K562 (cell line): Measurements from ENCODE around the gene TP53TG5. TPM values are rescaled to one million over a fixed set of nuclear protein-coding genes. Genes with fewer than 3 reads are reported as not detected.

Experiments used
- CBX5 ChIP-seq: IDR thresholded peaks from 2 replicates; pipeline ENCODE4 v1.6.1; 2014; ENCODE audit warnings: low read depth, borderline replicate concordance
- CSDE1 ChIP-seq, 2 experiments: fragments of 450-650 bp; IDR thresholded peaks; 2 replicates each; pipeline ENCODE4 v1.6.1; 2016; ENCODE audit warnings: mild to moderate bottlenecking in 1 of 2
- DPF2 ChIP-seq: fragments of 450-650 bp; IDR thresholded peaks from 2 replicates; pipeline ENCODE4 v1.6.1; 2016
- FIP1L1 ChIP-seq: fragments of 200-400 bp; formaldehyde crosslinking; IDR thresholded peaks from 2 replicates; pipeline ENCODE4 v1.6.1; 2018; ENCODE audit warnings: mild to moderate bottlenecking, low read depth, low read length; ENCODE audit not compliant: poor library complexity, severe bottlenecking
- HMG20A ChIP-seq: fragments of 450-650 bp; formaldehyde crosslinking; conservative IDR thresholded peaks from 2 replicates; pipeline ENCODE4 v1.4.0; 2020; ENCODE audit warnings: mild to moderate bottlenecking, mixed read lengths
- HMGN3 ChIP-seq: IDR thresholded peaks from 2 replicates; pipeline ENCODE4 v1.6.1; 2011; ENCODE audit warnings: borderline replicate concordance, low read depth, mild to moderate bottlenecking, mixed read lengths, low read length; ENCODE audit not compliant: insufficient read length; ENCODE audit errors: extremely low read depth
- JUND ChIP-seq, 2 experiments: IDR thresholded peaks; 2 replicates in 1 of 2; 3 replicates in 1 of 2; pipeline ENCODE4 v1.6.1; 2011; ENCODE audit warnings: borderline replicate concordance in 2 of 2, low read depth in 2 of 2, low read length in 2 of 2, improper control_type of control experiment in 1 of 2, missing biosample characterization in 1 of 2, missing genetic modification characterization in 1 of 2, missing genetic modification reagents in 1 of 2
- POLR2AphosphoS2 ChIP-seq: IDR thresholded peaks from 2 replicates; pipeline ENCODE4 v1.6.1; 2012; ENCODE audit warnings: low read length, improper control_type of control experiment
- SMARCC2 ChIP-seq: fragments of 450-650 bp; IDR thresholded peaks from 2 replicates; pipeline ENCODE4 v1.6.1; 2017; ENCODE audit warnings: antibody characterized with exemption, moderate library complexity, mild to moderate bottlenecking, low read depth
- SOX6 ChIP-seq: fragments of 450-650 bp; IDR thresholded peaks from 2 replicates; pipeline ENCODE4 v1.6.1; 2014; ENCODE audit warnings: mild to moderate bottlenecking
- TGIF2 ChIP-seq: sonication (generic); formaldehyde crosslinking; IDR thresholded peaks from 2 replicates; pipeline ENCODE4 v1.8.1; 2022; ENCODE audit warnings: mild to moderate bottlenecking, missing genetic modification reagents, moderate library complexity
- ZNF263 ChIP-seq: sonication (generic); formaldehyde crosslinking; IDR thresholded peaks from 2 replicates; pipeline ENCODE4 v1.8.0; 2022; ENCODE audit warnings: mild to moderate bottlenecking, missing genetic modification reagents, borderline replicate concordance
- polyA plus RNA-seq, 8 experiments: library from polyadenylated mRNA; depleted of rRNA in 4 of 8; stranded (reverse) in 5 of 8; unstranded in 3 of 8; fragments of >200 nt; fragmentation: Nextera tagmentation in 2 of 8; fragmentation: Illumina TruSeq in 1 of 8; extraction: Ambion mirVana in 2 of 8; extraction: Trizol in 1 of 8; gene quantifications; 2 replicates each; pipeline versions ENCODE4 v1.2.1 to v1.2.3, GENCODE V29; 2011 to 2014; ENCODE audit warnings: inconsistent platforms in 1 of 8, missing spikeins in 1 of 8
- total RNA-seq, 7 experiments: library from RNA; depleted of rRNA in 6 of 7; stranded (reverse); fragments of >200 nt in 6 of 7; fragmentation: Illumina TruSeq in 2 of 7; extraction: Trizol in 2 of 7; gene quantifications; 2 replicates each; pipeline versions ENCODE4 v1.2.1 to v1.2.3, GENCODE V29; 2011 to 2021; ENCODE audit warnings: low replicate concordance in 1 of 7
- TF ChIP-seq, protein P1 (sequence below), 2 experiments: fragments of 250-450 bp in 1 of 2; fragments of 450-650 bp in 1 of 2; sonication (Bioruptor Pico) in 1 of 2; IDR thresholded peaks; 2 replicates each; pipeline versions ENCODE4 v1.6.1 to v1.8.0; 2016 to 2021; ENCODE audit warnings: mild to moderate bottlenecking in 2 of 2, moderate library complexity in 2 of 2, missing compliant biosample characterization in 1 of 2, missing genetic modification characterization in 1 of 2
- TF ChIP-seq, protein P2 (sequence below): sonication (generic); formaldehyde crosslinking; IDR thresholded peaks from 2 replicates; pipeline ENCODE4 v1.8.0; 2022; ENCODE audit warnings: missing genetic modification reagents, mild to moderate bottlenecking, moderate library complexity, borderline replicate concordance
- TF ChIP-seq, protein P3 (sequence below), 2 experiments: fragments of 450-650 bp in 1 of 2; sonication (generic) in 1 of 2; formaldehyde crosslinking in 1 of 2; IDR thresholded peaks in 1 of 2; conservative IDR thresholded peaks in 1 of 2; 2 replicates each; pipeline versions ENCODE4 v1.6.1 to v1.8.1; 2016 to 2023; ENCODE audit warnings: mild to moderate bottlenecking in 2 of 2, moderate library complexity in 2 of 2, inconsistent platforms in 1 of 2, missing genetic modification reagents in 1 of 2
- TF ChIP-seq, protein P4 (sequence below), 2 experiments: fragments of 450-650 bp; conservative IDR thresholded peaks; 2 replicates each; pipeline ENCODE4 v1.6.1; 2017; ENCODE audit warnings: mild to moderate bottlenecking in 2 of 2, moderate library complexity in 2 of 2
- TF ChIP-seq, protein P5 (sequence below): sonication (generic); formaldehyde crosslinking; IDR thresholded peaks from 2 replicates; pipeline ENCODE4 v1.8.0; 2022; ENCODE audit warnings: mild to moderate bottlenecking, missing genetic modification reagents

TP53TG5 gene
- total and polyA plus RNA-seq, 9 of the 15 experiments (the other 6 are each of a cell fraction or from before 2014, with no cell fraction given) = 0.04 to 0.05 (median 0.04) TPM; not detected in 6

DNA sequence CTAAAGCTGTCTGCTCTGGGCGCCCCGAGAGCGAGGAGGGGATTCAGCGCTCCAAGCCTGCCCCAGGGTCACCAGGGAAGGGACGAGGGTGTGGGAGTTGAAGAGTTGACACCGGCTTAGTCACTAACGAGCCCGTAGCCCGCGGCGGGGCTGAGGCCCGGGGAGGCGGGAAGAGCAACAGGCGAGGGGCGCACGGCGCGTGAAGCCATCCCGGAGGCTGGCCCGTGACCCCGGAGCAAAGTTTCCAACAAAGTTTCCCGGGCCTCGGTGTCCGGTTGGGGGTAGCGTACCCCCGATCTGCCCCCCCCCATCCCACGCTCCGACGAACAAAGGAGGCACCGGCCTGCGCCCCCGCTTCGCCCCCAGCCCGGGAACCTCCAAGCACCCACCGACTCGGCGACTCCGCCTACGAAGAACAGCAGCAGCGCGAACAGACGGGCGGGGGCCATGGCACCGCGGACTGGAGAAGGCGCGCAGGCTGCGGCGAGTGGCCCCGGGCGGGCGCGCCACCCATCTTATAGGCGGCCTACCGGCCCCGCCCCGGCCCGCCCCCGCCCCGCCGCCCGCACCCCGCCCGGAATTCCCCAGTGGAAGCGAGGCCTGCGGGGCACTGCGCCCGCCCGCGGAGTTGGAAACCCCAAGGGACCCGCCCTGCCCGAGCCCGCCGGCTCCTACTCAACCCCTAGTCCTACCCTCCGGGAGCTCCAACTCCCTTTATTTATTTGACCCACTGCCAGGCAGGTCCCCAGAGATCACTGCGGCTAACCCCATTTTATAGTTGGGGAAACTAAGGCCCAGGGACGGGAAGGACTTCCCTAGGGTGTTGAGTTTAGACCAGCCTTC lies 30.0 kb downstream of the TP53TG5 start, which contains the start of gene SDC4 (continued):
- TF ChIP-seq TGIF2 (no peak), SMARCC2 (0 out of 2 replicates have a peak, but pooled peaks have one; percentile 29), POLR2AphosphoS2 (peak; percentile 42; the same call in 1 of the 2 replicates), DPF2 (0 out of 2 replicates have a peak, but pooled peaks have one; percentile 40), HMG20A (no peak), CBX5 (no peak), HMGN3 (peak; percentile 59), CSDE1 (IDR thresholded peaks at IDR 0.05) (no peak), FIP1L1 (peak; percentile 65), JUND (IDR thresholded peaks at IDR 0.05; ENCODE audit: borderline replicate concordance, low read depth, low read length) (0 out of 2 replicates have a peak, but pooled peaks have one; percentile 23), JUND (tag; IDR thresholded peaks at IDR 0.05; ENCODE audit: borderline replicate concordance, low read depth, low read length) (peak; percentile 40; the same call in 1 of the 3 replicates), ZNF263 (CRISPR knock-in tag) (0 out of 2 replicates have a peak, but pooled peaks have one; percentile 57), SOX6 (no peak)
- TF ChIP-seq, protein P1, sequence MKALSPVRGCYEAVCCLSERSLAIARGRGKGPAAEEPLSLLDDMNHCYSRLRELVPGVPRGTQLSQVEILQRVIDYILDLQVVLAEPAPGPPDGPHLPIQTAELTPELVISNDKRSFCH (CRISPR knock-in tag; IDR thresholded peaks at IDR 0.05) = no peak
- TF ChIP-seq, protein P1 (tag; IDR thresholded peaks at IDR 0.05) = no peak
- TF ChIP-seq, protein P2, sequence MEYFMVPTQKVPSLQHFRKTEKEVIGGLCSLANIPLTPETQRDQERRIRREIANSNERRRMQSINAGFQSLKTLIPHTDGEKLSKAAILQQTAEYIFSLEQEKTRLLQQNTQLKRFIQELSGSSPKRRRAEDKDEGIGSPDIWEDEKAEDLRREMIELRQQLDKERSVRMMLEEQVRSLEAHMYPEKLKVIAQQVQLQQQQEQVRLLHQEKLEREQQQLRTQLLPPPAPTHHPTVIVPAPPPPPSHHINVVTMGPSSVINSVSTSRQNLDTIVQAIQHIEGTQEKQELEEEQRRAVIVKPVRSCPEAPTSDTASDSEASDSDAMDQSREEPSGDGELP (CRISPR knock-in tag) = peak; percentile 48; the same call in 1 of the 2 replicates
- TF ChIP-seq, protein P3, sequence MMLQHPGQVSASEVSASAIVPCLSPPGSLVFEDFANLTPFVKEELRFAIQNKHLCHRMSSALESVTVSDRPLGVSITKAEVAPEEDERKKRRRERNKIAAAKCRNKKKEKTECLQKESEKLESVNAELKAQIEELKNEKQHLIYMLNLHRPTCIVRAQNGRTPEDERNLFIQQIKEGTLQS (IDR thresholded peaks at IDR 0.05) = no peak
- TF ChIP-seq, protein P3 (CRISPR knock-in tag; conservative IDR thresholded peaks at IDR 0.05) = no peak
- TF ChIP-seq, protein P4, sequence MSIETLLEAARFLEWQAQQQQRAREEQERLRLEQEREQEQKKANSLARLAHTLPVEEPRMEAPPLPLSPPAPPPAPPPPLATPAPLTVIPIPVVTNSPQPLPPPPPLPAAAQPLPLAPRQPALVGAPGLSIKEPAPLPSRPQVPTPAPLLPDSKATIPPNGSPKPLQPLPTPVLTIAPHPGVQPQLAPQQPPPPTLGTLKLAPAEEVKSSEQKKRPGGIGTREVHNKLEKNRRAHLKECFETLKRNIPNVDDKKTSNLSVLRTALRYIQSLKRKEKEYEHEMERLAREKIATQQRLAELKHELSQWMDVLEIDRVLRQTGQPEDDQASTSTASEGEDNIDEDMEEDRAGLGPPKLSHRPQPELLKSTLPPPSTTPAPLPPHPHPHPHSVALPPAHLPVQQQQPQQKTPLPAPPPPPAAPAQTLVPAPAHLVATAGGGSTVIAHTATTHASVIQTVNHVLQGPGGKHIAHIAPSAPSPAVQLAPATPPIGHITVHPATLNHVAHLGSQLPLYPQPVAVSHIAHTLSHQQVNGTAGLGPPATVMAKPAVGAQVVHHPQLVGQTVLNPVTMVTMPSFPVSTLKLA (conservative IDR thresholded peaks at IDR 0.05) = peak in 1 of 2 experiments; percentile 51; a peak in 1 of 4 replicates
- TF ChIP-seq, protein P5, sequence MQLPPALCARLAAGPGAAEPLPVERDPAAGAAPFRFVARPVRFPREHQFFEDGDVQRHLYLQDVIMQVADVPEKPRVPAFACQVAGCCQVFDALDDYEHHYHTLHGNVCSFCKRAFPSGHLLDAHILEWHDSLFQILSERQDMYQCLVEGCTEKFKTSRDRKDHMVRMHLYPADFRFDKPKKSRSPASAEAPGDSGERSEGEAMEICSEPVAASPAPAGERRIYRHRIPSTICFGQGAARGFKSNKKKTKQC (CRISPR knock-in tag) = 0 out of 2 replicates have a peak, but pooled peaks have one; percentile 43
